ENCODE measurements around the gene GADD45B. TPM values are rescaled to one million over a fixed set of nuclear protein-coding genes. Genes with fewer than 3 reads are reported as not detected.

GADD45B gene
- total RNA-seq, 2 donors from 2014 or later = 430 to 498 TPM

- Histone ChIP-seq H3K4me3 (peak overlapping the region; percentile 89), H3K36me3 (peaks cover 12% of the 10 kb centered on the region), H3K27me3 (replicated peaks; ENCODE audit: insufficient read depth) (no peaks in the 10 kb centered on the region), H3K4me1 (ENCODE audit: control insufficient read depth in 1 of 2, low read depth in 2 of 2) (peaks cover 13 to 16% of the 10 kb centered on the region in 2 donors), H3K9me3 (no peaks in the 10 kb centered on the region), H3K27ac (peak overlapping the region; percentile 91 to 96)
- peak; percentile 80 for DNase-seq (ENCODE audit: low spot score)
- TF ChIP-seq CTCF (IDR thresholded peaks at IDR 0.05) = peak; percentile 99
- ATAC-seq (ENCODE audit: insufficient number of reproducible peaks, low FRiP score, low read depth) = peak; percentile 19
Measured at GRCh38 chr19:2474232-2475017, 1.5 kb upstream of the GADD45B start.

DNA sequence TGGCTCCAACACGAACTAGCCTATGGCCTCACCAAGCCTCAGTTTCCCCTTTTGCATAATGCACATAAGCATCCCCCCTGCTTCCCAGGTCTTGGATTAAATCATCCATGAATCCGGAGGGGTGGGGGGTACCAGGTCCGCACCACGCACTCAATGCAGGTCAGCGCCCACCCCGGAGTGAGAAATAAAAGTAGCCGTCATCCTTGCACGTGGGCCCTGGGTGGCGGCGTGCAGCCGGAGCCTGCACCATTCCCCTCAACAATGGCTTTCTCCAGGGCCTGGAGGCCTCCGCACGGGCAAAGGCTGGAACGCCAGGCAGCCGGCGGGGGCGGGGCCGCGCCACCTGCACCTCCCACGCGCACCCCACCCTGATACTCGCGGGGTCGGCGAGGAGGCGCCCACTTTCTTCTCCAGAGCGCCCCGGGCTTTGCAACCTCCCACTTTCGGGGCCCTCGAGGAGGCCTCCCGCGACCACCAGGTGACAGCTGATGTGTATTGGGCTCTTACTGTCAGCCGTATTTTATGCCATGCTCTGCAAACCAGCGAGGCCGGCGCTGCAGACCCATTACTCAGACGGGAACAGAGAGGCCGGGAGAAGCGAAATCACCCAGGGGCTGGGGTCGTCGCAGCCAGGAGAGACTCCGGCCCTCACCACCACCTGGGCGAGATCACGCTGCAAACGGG lies 767 bp upstream of the GADD45B start:
- peak; percentile 28 for DNase-seq (ENCODE audit: low spot score)

GRCh38 chr19:2476451-2477140 lies 669 bp downstream of the GADD45B start:
- Histone ChIP-seq H3K27me3 (replicated peaks; ENCODE audit: insufficient read depth) (no peaks in the 10 kb centered on the region), H3K4me1 (ENCODE audit: control insufficient read depth in 1 of 2, low read depth in 2 of 2) (peaks cover 13 to 28% of the 10 kb centered on the region in 2 donors), H3K9me3 (no peaks in the 10 kb centered on the region), H3K4me3 (peak overlapping the region; percentile 89), H3K36me3 (peaks cover 12% of the 10 kb centered on the region), H3K27ac (peak overlapping the region; percentile 87 to 91)
- no peak for TF ChIP-seq CTCF (IDR thresholded peaks at IDR 0.05)
- DNase-seq (ENCODE audit: low spot score) = no peak
- ATAC-seq (ENCODE audit: insufficient number of reproducible peaks, low FRiP score, low read depth) = no peak

More for the DNA sequence above, 767 bp upstream of the GADD45B start:
- no peak for TF ChIP-seq CTCF (IDR thresholded peaks at IDR 0.05)
- ATAC-seq (ENCODE audit: insufficient number of reproducible peaks, low FRiP score, low read depth) = no peak
- Histone ChIP-seq H3K36me3 (peaks cover 12% of the 10 kb centered on the region), H3K27me3 (replicated peaks; ENCODE audit: insufficient read depth) (no peaks in the 10 kb centered on the region), H3K4me3 (peak overlapping the region; percentile 89), H3K4me1 (ENCODE audit: control insufficient read depth in 1 of 2, low read depth in 2 of 2) (peaks cover 13 to 20% of the 10 kb centered on the region in 2 donors), H3K9me3 (no peaks in the 10 kb centered on the region), H3K27ac (peak overlapping the region; percentile 91 to 96)

DNA sequence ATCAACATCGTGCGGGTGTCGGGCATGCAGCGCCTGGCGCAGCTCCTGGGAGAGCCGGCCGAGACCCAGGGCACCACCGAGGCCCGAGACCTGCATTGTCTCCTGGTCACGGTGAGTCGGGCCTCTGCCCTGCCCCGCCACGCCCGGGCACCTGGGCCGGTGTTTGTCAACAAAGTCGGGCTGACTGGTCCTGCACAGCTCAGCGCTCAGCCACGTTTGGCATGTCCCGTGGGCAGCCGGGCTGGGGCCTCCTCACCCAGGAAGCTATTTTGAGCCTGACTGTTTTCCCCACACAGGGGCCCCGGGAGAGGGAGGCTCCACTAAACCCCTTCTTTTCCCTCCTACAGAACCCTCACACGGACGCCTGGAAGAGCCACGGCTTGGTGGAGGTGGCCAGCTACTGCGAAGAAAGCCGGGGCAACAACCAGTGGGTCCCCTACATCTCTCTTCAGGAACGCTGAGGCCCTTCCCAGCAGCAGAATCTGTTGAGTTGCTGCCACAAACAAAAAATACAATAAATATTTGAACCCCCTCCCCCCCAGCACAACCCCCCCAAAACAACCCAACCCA lies 1.3 kb downstream of the GADD45B start:
- Histone ChIP-seq H3K27me3 (replicated peaks; ENCODE audit: insufficient read depth) (no peaks in the 10 kb centered on the region), H3K9me3 (no peaks in the 10 kb centered on the region), H3K27ac (peak overlapping the region; percentile 87 to 91), H3K4me3 (peak overlapping the region; percentile 89), H3K4me1 (ENCODE audit: control insufficient read depth in 1 of 2, low read depth in 2 of 2) (peaks cover 13 to 31% of the 10 kb centered on the region in 2 donors), H3K36me3 (peaks cover 12% of the 10 kb centered on the region)
- DNase-seq (ENCODE audit: low spot score) (no peak), ATAC-seq (ENCODE audit: insufficient number of reproducible peaks, low FRiP score, low read depth) (no peak)
- TF ChIP-seq CTCF (IDR thresholded peaks at IDR 0.05) = no peak

Measured in thoracic aorta (tissue), 2 donors.